ENCODE results near the gene ASCL2.

DNA sequence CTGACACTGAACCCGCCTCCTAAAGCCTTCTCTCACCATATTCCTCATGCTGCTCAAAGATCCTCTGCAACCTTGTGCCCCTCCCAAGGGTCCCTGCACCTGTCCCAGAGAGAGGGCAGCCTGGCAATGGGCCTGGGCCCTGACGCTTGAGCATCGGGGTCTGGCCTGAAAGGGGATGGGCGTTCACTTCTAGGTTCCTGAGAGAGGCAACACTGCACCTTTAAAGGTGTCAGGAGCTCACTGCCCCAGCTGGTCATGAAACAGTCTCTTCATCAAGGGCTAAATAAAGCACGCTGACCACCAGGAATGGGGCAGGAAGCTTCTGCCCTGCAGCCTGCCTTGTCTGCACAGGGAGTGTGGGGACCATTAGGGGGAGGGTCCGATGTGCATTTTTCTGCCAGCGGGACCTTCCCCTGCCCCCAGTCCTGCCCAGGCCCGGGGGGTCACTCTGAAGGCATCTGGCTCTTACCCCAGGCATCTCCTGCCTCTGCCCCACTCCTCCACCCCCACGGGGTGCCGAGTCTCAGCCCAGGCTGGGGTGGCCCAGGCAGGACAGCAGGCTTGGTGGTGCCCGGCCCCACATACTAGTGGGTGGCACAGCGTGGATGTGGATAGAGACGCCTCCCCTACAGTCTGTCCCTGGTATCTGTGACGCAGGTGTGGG, 27.9 kb upstream of the ASCL2 start:
- TF ChIP-seq, protein P1, sequence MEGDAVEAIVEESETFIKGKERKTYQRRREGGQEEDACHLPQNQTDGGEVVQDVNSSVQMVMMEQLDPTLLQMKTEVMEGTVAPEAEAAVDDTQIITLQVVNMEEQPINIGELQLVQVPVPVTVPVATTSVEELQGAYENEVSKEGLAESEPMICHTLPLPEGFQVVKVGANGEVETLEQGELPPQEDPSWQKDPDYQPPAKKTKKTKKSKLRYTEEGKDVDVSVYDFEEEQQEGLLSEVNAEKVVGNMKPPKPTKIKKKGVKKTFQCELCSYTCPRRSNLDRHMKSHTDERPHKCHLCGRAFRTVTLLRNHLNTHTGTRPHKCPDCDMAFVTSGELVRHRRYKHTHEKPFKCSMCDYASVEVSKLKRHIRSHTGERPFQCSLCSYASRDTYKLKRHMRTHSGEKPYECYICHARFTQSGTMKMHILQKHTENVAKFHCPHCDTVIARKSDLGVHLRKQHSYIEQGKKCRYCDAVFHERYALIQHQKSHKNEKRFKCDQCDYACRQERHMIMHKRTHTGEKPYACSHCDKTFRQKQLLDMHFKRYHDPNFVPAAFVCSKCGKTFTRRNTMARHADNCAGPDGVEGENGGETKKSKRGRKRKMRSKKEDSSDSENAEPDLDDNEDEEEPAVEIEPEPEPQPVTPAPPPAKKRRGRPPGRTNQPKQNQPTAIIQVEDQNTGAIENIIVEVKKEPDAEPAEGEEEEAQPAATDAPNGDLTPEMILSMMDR (IDR thresholded peaks at IDR 0.05) = no peak
- TF ChIP-seq POLR2A (IDR thresholded peaks at IDR 0.05) = no peak
